Activated CD4-positive, alpha-beta T cell treated with anti-CD3 and anti-CD28 coated beads for 4 hours (primary cell): Measurements from ENCODE around the gene RYR3.

Experiments
- DNase-seq, 2 donors: peaks; one replicate each; pipeline ENCODE4 v3.0.0-alpha.2; 2020

Gene RYR3

DNA sequence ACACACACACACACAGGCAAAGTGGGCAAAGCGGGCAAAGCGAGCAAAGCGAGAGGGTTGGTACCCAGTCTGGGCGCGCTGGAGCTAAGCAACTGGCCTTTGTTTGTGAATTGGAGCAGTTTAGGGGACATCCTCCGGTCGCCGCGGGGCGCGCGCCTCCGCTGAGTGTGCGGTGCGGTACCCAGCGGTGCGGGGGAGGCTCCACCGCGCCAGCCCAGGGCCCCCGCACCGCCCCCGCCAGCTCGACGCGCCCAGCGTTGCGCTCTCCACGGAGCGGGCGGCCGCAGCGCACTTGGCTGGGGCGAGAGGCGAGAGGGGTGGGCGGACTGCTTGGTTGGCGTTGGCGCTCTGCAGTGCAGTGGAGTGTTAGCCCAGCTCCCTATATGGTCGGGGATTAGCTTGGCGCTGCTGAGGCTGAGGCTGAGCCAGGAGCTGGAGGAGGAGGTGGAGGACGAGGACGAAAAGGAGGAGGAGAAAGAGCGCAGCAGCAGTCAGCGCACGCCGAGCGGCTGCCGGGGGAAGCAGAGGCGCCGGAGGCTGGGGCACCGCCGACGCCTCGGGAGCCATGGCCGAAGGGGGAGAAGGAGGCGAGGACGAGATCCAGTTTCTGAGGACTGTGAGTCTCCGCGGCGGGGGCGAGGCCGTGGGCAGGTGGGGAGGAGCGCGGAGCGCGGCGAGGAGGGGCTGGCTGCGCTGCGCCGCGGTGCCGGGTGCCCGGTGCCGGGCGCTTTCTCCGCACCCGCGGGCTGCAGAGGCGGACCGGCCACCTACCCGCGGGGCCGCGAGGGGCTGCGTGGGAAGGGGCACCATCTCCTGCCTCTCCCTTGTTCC, at the start of gene RYR3:
Gene RYR3, plus strand, starts transcription at position 487 of the 831 bp plus-strand sequence. Its CDS starts 79 bp downstream, at position 566.
- no peak for DNase-seq

DNA sequence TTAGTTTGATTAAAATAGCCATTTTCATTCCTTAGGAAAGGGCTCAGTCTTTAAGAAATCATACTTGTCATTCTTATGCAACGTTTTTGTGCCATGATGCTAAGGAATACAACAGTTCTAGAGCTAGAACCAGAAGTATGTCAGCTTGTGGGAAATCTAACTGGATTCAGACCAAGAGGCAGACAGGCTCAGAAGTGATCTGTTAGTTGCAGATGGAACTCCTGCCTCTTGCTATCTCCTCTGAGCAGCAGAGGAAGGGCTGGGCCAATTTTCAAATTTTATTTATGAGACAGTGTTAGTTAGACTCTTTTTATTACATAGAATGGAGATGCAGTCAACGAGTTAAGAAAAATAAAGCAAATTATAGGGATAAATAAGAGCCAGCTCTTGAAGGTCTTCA, 48.5 kb upstream of the RYR3 start:
- DNase-seq = no peak

DNA sequence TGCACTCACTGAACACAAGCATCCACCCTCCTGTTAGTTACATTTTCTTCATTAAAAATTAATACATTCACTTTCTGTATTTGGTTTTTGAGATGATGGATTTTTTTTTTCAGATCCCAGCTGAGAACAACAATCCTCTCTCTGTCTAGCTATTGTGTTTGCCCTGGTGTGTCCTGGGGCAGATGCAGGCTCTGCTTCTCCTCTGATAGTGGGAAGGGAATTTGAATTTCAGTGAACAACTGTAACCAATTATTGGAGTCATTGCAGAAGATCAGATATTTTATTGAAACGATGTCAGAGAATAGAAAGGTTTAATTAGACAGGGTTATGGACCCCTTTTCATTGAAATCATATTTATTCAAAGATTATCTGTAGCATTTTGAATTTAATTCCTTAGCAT, 33.1 kb upstream of the RYR3 start:
- no peak for DNase-seq

DNA sequence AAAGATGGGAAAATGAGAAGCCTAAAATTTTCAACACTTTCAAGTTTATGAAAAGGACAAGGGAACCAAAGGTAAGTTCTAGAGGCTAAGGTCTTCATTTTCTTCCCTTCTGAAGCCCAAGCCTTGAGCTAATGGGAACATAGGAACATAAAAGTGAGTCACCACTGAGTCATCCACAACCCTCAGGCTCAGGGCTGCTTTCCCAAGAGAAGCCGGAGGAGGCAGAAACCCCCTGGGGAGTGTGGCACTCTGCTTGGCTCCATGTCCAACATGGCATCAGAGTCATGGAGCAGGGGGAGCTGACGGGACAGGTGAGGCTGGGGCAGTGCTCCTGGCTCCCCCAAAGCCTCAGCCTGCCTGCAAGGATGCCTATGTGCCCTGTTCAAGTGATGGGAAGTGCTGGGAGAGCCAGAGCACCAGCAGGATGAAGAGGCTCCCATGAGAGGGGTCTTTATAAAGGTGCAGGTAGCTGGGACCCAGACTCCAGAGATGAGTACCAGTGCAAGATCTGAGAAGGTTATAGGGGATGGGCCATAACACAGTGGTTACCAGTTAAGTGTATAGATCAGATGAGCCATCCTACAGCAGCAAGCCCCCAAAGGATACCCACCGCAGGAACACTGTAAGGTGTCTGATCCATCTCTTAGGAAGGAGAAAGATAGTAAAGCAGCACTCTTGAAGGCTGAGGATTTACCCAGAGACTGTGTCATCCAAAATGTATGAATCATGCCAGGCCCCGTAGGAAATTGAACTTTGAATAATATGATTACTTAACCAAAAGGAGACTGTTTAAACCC, 31.8 kb upstream of the RYR3 start:
- no peak for DNase-seq

DNA sequence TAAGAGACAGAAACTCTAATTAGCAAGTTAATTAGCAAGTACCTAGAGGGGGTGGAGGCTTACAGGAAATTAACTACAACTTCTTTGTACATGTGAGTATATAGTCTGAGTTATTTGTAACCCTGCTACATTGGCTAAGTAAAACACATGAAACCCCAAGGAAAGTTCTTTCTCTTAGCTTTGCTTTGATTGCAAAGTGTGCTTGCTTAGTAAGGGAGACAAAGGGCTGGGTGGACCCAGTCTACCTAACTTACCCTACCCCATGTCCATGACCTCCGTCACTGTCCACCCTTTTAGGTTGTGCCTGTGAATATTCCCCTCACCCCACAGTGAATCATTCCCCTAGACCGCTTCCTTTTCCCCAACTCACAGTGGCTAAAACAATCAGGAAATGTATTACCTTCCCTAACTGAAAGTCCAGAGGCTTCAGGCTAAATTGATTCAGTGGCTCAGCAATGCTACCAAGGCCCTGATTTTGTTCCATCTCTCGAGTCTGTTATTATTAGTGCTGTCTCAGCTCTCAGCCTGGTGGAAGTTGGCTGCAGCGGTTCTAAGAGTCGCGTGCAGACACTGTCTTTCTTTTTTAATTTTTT, 31.1 kb upstream of the RYR3 start:
- DNase-seq = no peak

DNA sequence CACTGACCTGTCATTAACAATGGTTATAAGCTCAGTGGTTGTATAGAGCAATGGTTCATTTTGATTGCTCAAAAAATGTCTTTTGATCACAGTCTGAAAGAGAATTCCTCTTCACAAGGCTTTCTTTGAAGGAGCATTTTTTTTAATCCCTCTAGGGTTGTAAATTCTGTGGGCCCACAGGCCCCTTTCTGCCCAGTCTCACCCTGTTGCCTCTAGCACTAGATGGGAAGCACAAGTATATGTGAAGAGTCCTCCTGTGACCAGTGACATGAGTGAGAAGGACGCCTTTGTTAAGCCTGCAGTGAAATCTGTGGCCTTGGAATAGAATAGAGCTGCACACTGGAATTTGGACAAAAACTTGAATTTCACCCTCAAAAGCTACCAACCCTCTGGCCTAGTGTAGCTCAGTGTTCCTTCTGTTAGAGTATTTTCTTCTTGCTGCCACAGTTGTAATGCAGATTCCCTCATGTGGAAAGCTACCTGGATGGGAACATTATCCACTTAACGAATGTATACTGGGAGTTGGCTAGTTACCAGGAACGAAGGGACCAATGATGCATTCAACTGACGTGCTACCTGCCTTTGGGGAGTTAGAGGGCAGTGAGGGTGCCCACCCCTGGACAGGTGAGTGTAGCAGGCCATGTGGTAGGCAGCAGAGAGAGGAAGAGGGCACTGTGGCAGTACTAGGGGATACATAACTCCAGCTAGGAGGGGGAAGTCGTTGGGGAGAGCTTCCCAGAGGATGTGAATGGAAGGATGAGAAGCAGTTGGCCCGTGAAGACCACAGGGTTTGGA, 28.3 kb upstream of the RYR3 start:
- DNase-seq = no peak

DNA sequence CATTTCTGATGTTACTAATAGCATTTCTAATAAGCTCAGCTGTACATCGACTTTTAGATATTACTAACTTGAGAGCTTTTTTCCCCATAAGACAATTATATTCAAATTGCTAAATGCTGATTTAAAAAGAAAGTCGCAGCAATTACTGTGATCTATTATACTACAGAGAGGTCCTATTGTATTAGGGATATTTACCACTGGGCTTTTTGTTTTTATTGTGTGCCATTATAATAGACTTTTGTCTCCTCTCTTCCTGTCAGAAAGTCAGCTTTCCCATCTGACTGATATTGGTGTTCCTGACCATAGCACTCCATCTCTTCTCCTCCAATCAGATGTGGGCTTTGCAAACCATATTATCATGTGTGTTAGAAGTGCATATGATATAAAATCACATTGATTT, 27.2 kb upstream of the RYR3 start:
- DNase-seq = no peak

DNA sequence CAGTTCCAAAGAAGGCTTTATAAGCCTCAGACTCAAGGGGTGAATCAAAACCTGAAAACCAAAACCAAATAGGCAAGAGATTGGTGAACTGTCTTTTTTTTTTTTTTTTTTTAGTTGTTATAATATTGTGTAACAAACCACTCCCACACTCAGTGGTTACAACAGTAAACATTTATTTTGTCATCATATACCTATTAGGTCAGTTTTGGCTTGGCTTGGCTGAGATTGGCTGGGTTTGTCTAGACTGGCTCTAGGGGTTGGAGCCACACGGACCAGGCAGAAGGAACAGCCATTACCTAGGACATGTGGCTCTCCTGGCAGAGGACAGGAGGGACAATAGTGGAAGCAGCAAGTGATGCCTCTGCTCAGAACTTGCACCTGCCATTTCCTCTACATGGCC, 26.4 kb upstream of the RYR3 start:
- no peak for DNase-seq

DNA sequence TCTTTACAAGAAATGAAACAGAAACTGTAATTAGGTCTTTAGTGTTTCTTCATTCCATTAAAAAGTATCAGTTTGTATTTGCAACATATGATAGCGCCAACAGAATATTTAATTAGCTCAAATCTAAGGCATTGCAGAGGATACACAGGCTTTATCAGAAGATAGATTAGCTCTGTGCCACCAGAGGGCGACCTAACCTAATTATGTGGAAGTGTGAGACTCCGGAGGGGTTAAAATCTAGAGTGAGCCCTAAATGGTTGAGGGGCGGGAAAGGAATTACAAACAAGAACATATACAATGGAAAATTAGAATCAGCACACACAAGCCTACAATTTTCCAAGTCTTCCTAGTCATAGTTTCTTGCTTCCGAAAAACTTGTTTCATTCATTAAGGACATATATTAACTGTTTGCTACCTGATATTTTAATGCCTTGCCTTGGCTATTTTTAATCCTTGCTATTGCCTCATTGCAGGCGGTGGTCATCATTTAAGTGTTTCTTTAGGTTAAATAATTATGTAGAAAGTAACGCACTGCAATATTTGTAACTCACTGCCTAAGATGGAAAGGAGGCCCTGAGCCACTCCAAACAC, 18.0 kb upstream of the RYR3 start:
- DNase-seq = peak; percentile 27 to 29

DNA sequence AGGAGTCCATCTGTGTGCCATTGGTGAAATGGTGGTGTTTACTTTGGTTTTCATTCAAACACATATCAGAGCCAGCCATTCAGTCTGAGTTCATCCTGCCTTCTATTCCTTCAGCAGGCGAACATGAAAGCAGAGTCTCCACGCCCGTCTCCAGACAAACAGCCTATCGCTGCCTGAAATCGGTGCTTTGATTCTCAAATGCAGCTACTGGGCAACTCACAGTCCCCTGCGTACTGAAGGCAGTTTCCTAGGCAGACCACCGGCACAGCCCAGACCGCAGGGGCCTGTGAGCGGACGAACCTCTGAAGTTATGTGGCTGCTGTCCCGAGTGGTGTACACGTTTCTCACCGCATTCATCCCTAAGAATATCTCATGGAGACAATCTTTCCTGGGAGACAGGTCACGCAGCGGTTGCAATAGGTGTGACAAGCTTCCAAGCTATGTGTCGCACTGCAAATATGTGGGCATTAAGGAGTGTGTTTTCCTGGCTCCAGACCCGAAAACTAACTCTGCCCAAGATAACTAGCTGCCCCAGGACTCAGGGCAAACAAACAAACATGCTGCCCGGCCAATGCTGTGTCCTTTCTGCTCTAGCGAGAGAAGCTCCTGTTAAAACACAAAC, 16.9 kb upstream of the RYR3 start:
- DNase-seq = no peak

DNA sequence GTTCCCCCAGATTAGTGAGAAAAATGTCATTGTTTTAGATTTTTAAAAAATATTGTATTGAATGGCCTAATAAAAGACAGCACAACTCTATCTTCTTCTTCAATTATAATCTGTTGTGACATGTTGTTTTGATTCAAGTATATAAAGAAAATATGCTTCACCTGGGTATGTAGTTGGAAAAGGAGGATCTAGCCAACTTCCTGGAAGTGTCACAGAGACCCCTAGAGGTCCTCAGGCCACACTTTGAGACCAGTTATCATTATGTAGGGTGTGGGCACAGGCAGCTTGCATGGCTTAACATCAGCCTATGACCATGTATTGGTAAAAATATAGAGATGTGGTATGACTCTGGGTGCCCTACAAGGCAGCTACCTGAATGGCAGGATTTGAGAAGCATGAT, 14.7 kb upstream of the RYR3 start:
- DNase-seq = no peak

DNA sequence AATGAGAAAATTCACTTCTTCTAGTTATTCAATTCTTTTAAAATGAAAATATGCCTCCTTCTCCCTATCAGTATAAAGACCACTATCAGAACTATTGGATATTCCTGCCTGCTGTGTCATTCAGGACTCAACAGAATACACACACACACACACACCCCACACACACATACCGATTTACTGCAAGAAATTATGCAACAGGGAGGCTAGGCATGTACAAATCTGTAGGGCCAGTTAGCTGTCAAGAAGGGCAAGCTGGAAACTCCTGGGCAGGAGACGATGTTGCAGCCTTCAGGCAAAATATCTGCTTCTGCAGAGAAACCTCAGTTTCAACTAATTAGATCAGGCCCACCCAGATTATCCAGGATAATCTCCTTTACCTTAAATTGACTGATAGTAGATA, 13.9 kb upstream of the RYR3 start:
- DNase-seq = no peak

DNA sequence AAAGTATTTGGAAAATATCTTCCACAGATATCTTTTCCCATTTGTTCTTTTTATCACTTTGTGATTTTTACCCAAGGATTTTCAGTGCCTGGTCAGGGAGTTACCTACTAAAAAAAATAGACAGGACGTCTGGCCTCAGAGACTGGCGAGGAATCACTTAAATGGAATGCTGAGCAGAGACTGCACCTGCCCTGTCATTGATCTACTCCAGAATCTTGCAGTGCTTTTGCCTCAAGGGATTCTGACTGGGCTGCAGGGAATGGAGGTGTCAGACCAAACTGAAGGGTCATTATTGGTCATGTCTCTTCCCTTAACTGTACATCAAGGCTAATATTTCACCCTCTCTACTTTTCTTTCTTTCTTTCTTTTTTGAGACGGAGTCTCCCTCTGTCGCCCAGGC, 12.1 kb upstream of the RYR3 start:
- DNase-seq = no peak

DNA sequence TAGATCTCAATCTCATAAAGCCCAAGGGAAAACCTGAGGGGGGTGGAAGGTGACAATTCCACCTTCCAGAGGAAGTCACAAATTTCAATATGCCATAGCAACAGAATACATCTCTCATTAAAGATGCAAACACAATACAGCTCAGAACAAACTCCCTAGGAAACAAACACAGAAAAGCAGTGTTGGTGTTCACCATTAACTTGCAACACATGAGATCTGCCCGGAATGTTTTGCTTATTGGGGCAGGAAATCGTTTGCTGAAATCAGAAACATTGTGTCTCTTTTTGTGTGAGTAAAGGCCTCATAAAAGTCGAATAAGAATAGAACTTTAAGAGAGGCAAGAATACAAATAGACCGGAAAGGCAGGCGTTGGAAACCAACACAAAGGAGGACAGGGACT, 5.8 kb upstream of the RYR3 start:
- DNase-seq = no peak

DNA sequence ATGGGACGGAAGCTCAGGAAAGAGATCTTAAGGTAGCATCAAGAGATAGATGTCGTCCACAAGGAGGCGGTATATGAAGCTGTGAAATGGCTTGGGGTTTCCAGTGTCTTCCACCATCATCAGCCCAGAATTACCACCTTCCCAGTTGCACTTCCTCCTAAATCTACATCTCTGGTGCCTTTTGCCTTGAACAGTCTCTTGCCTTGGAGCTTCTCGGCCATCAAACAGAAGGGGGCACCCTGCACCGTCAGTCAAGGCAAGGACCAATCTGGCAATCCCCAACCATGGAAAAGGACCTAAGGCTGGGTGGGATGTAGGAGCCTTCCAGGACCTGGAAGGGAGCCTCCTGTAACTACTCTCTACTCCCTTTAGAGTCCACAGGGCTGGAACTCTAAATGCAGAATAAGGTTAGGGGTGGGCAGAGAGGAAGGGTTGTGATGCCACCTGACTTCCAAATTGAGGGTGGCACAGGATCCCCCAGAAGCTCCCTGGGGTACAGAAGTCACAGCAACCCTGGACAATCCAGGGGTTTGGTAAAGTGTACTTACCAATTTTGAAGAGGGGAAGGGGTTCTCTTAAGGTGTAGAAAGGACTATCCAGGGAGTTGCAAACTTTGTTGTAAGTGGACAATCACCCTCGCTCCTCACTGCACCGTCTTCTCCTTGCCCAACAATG, 1.0 kb upstream of the RYR3 start:
- DNase-seq = no peak

DNA sequence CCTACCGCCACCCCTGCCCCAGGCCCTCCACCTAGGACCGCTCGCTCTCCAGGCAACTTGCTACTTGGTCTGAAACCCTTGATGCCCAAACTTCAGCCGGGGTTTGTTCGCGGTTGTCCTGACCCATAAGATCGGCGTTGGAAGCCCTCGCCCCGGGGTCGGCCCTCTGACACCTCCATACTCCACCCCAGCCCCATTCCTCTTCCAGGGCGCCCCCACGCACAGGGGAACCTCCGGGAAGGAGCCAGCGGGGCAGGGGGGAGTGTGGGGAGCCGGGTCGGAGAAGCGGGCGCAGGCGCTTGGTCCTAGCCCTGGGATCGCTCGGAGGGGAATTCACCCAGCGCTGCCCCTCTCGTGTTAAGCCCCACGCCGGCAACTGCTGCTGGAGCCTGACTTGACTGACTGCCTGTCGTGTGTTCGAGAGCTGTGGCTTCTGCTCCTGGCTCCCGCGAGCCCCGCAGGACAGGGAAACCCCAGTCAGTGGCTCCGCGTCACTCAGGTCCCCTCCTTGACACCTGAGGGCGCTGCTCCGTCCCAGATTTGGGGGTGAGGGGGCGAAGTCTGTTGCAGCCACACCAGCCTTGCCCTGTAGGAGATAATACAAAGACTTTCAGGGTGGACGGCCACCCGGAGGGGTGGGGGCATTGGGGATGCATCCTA, 675 bp downstream of the RYR3 start:
- DNase-seq = no peak

DNA sequence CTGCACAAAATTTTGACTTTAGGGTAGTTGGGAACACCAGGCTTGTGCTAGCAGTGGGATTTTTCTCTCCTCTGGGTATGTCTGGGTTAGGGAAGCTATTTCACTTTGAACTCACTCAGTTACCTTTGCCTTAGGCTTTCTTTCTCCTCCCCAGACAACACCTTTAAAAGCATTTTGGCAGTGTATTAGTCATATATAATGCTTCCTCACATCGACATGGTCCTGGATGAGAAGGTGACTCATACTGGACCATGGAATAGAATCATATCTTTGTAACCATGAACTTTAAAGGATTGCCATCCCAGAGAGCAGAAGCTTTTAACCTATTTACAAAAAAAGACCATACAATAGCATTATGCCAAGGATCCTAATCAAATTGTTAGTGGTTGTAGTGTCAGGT, 2.7 kb downstream of the RYR3 start:
- DNase-seq = no peak

DNA sequence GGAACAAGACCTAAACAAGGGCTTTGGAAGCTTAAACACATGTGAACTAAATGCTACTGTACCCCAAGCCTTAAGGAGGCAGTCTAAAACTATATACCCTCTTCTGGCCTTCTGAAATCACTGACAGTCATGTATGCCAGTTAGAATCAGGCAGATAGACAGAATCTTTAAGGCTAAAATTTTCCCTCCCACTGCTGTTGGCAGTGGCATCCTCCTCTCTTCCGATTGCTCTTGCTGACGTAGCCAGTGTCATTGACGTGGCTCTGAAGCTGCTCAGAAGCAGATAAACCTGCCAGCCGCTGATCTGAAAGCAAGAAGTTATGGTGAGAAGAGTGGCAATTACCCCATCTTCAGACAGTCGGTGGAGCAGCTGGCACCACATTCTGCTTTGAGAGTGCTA, 3.3 kb downstream of the RYR3 start:
- DNase-seq = no peak

DNA sequence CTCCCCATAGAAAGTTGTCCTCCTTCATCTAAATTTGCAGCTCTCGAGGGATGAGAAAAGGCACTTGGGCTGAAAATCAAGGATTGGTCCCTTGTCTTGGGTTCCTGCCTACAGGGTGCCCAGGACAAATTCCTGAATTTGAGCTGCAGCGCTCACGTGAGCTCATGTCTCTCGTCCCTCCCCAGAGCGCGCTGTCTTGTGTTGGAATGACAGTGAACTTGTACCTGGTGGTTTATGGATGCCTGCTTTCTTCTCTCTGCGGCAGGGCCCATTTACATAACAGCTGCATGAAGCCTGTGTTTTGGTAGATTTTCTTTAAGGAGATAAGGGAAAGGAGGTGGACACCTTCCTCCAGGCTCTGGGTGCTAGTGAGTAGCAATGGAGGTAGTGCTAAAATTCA, 4.3 kb downstream of the RYR3 start:
- no peak for DNase-seq

DNA sequence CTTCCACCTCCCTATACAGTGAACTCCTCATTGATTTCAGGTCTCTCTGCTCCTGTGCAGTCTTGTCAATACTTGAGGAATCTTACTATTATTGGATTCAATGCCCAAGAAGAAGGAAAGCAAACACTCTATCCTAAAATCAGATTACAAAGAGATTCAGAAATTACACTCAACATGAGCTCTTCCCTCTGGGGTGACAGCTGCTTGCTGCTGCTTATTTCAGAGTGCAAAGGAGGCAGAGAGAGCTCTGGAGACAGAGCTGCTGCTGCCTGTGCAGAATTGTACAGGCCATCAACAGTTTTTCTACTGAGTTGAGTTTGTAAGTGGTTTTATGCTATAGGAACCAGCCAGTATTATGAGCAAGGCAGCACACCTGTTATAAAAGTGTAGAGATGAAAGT, 7.1 kb downstream of the RYR3 start:
- DNase-seq = no peak

DNA sequence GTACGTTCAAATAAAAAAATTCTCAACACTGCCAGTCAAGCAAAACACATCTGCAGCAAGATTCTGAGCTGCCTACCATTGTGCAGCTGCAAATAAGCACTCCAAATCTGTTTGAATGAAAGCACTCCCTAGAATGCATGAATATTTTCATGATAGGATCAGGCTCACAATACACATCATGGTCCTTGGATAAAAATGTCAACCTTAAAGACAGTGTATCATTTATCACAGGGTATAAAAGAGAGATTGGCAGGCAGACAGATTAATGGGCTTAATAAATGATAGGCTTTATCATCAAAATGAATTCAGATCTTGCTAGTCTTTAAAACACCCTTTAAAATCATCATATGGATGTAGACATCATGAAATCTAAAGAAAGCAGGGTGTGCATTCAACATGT, 9.2 kb downstream of the RYR3 start:
- DNase-seq = no peak
